LNCAP (cell line): Measurements from ENCODE around the gene LAX1.

Source experiments
- CTCF ChIP-seq: fragments of 450-650 bp; IDR thresholded peaks from 2 replicates; pipeline ENCODE4 v1.5.1; 2017; ENCODE audit warnings: mild to moderate bottlenecking

LAX1 gene

DNA sequence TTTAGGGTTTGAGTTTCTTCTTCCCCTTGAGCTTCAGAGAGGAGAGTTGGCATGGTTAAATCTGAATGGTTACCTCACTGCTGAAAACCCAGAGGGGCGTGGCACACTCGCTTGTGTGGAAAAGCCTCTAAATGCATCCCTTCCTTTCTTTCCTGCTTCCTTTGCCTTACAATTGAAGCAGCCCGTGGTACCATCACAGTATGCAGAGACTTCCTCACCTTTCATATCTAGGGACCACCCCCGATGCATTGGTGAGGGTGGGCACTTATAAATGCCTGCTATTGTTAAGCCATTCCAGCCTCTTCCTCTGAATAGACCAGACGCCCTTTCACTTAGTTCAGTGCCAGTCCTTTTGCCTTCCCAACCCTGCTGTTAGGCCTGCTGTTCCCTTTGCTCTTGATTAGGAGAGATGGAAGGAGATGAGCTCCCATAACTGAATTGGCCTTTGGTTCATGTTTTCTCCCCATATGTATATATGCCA is 21.9 kb upstream of the LAX1 start:
- TF ChIP-seq CTCF, result no peak

- no peak for TF ChIP-seq CTCF
Measured at GRCh38 chr1:203744075-203744972, 20.7 kb upstream of the LAX1 start.

GRCh38 chr1:203746281-203746680 is 18.7 kb upstream of the LAX1 start:
- no peak for TF ChIP-seq CTCF

- TF ChIP-seq CTCF, result no peak
Measured at GRCh38 chr1:203751051-203751450, 13.9 kb upstream of the LAX1 start.

DNA sequence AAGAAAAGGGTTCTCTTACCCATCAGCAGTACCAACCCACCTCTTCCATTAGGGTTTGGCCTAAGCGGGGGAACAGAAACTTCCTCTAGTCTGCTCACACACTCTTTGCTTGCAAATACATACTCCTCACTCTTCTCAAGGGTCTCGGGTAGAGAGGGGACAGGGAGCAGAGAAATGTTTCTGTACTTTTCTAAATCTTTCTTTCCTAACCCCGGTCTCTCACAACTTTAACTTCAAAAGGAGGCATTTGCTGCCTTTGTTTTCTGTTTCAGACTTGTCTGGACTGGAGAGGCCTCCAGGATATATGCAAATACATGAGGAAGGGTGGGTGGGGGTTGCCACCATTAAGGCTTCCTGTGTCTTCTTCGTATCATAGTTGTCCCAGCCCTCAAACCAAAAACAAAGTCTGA is 10.5 kb upstream of the LAX1 start:
- TF ChIP-seq CTCF, result no peak

GRCh38 chr1:203756036-203756435 is 8.9 kb upstream of the LAX1 start:
- TF ChIP-seq CTCF, result no peak

- TF ChIP-seq CTCF, result no peak
Measured at GRCh38 chr1:203760506-203760905, 4.5 kb upstream of the LAX1 start.
